Measurements from ENCODE around the gene CCR5AS.
"Not testable (repeated sequence)": the region's sequence is repeated elsewhere in the genome, so short reads cannot be mapped to it uniquely, and the experiment has no call there.

Gene CCR5AS

DNA sequence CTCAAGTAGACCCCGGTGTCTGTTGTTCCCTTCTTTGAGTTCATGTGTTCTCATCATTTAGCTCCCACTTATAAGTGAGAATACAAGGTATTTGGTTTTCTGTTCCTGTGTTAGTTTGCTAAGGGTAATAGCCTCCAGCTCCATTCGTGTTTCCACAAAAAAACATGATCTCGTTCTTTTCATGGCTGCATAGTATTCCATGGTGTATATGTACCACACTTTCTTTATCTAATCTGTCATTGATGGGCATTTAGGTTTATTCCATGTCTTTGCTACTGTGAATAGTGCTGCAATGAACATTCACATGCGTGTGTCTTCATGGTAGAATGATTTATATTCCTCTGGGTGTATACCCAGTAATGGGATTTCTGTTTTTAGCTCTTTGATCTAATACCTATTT, 4.0 kb downstream of the CCR5AS start:
- DNase-seq (ENCODE audit: low spot score) = not testable (repeated sequence)

DNA sequence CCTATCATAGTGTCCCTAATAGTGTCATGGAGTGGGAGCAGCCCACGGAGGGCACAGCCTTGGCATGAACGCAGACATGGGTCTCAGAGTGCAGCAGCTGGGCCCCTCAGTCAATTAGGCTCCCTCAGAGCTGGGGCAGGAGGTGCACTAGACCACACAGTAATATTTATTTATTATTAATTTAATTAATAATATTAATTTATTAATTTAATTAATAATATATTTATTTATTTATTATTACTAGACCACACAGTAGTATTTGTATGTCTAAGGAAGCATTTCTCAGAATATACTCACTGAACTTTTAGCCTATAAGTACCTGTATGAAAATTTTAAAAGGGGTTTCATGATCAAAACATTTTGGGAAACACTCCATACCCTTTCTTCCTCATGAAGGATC, 5.3 kb downstream of the CCR5AS start:
- no peak for DNase-seq (ENCODE audit: low spot score)

DNA sequence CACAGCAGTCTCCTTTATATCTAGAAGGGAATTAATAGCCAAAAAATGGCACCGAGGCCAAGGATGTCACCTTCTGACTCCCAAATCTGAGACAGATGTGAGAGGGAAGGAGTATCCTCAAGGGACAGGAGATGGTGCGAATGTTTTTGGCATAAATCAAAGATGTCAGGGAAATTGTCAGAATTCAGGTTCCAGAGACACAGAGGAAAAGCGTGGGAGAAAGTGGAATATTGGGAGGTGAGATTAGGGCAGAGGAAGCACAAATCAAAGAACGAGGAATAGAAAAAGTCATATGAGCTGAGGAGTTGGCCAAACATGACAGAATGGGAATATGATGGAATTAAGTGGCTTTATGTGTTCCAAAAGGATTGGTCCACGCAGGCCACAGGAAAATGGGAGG, 6.0 kb downstream of the CCR5AS start:
- no peak for DNase-seq (ENCODE audit: low spot score)

DNA sequence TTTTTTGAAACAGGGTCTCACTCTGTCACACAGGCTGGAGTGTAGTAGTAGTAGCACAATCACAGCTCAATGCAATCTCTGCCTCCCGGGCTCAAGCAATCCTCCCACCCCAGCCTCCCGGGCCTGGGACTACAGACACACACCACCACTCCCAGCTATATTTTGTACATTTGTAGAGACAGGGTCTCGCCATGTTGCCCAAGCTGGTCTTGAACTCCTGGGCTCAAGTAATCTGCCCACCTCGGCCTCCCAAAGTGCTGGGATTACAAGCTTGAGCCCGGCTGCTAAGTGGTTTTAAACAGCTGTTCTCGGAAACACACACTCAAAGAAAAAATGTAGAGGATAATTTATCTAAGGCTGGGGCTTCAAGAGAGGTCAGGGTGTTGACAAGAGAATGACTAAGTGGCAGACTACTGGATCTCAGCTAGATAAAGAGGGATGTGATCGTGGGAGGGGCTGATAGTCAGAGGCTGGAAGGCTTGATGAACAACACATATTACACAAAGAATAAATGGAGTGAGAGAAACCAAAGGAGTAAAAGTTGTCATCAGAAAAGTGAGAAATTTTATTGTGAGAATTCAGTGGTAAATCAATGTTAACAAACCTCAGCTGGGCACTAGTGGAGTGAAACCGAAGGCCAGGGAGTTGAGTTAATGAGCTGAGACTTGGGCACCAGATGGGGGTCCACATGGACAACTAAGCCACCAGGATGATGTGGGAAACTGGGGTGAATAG, 6.7 kb downstream of the CCR5AS start:
- no peak for DNase-seq (ENCODE audit: low spot score)

DNA sequence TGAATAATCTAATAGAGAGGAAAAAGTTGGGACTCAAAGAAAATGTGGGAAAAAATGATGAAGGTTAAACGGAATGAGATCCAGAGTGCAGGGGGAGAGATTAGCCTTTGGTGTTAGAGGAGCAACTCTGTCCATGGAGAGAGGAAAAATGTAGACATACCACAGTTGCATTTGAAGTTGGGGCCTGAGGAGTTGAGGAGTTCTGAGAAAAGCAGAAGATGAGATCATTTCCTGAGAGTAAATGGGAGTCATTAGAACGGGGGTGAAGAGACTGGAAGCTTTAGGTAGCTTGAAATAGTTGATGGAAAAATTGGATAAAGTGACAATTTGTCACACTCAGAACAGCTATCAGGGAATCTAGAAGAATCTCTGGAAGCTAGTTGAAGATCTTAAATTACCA, 7.3 kb downstream of the CCR5AS start:
- DNase-seq (ENCODE audit: low spot score) = no peak

DNA sequence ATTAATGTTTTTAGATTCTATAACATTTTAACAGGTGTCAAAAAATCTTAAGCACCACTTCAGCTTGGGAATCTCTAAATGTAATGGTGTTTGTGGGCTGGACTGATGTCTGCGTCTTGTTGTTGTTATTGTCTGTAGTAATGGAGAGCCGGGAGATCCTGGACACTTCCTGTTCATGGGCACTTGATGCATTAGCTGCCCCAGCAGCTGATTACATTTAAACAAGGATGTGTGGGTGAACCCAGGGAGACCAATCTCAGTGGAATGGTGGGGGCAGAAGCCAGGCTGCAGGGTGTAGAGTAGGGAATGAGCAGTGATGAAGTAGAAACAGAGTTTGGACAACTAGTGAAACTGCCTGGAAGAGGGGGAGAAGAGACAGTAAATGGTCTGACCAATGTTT, 7.8 kb downstream of the CCR5AS start:
- DNase-seq (ENCODE audit: low spot score) = no peak

DNA sequence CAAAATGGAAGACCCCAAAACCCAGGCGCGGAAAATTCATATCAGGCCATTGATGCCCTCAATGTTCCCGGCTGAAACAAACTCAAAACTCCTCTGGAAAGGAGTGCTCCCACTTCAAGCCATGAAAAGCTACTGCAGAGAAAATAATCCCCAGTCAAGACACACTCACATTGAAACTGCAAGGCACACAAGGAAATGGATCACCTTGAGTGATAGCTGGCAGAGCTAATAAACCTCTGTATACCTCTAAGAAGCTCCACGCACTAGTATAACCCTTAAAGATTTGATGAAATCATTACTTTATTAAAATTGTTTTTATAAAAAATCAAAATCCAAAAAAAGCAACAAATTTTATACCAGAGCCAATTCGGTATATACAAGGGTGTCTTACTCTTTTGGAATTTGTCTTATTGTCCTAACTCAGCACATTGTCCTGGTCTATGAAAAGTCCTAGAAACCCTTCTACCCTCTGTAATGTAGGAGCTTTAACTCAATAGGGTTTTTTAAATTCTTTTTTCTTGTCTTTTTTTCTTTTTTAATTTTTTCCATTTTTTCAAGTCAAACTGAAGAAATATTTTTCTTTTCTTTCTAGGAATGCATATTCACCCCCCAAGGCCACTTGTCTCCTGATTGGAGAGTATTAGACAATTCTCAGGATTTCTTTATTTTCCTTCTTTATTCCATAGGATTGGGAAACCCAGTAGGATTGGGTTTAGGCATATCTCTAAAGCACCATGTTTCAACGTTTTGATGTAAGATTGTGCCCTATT, 8.5 kb downstream of the CCR5AS start:
- no peak for DNase-seq (ENCODE audit: low spot score)

DNA sequence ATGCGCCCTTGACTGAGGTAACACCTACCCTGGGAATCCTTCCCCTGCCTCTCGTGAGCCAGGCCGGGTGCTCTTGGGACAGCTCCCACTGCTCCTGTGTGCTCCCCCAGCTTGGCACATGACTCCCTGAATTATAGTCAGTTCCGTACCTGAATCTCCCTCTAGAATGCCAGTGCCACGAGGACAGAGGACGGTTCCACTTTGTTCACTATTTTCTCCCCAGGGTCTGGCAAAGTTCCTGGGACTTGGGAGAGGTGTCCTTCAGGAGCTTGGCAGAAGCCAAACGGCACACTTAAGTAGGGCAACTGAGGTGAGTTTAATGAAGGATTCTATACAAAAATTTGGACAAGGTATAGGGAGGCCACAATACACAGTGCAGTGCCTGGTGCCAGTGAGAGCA, 9.8 kb downstream of the CCR5AS start:
- no peak for DNase-seq (ENCODE audit: low spot score)

DNA sequence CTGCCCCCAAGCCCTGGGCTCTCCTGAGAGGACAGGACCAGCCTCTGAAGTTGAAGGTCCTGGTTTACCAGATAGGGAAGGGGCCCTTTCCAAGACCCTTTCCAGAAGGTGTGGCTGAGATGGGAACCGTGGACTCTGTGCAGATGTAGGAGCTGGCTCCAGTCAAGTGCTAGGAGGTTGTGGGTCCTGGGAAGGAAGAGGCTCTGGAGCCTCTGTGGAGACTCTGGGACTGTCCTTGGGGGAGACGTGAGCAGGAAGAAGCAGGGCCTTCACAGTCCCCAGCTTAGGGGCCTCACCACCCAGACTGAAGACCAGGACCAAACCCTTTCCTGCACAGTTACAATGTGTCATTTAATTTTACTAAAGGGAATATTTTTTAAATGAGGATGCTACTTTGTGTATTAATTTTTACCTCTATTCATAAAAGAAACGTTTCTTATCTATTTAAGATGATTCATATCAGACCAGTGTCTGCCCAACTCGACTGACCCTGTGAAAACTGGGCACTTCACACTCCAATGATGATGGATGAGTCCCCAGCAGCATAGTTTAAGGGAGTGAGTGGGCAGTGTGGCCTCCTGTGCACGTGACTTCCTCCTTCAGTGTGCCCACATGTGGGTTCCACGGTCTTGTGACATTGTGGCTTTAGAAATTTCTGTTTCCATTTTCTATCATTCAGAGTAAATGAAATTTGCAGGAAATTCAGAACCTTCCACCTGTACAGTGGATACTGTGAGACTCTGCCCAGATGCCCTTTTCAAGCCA, 10.9 kb downstream of the CCR5AS start:
- no peak for DNase-seq (ENCODE audit: low spot score)

DNA sequence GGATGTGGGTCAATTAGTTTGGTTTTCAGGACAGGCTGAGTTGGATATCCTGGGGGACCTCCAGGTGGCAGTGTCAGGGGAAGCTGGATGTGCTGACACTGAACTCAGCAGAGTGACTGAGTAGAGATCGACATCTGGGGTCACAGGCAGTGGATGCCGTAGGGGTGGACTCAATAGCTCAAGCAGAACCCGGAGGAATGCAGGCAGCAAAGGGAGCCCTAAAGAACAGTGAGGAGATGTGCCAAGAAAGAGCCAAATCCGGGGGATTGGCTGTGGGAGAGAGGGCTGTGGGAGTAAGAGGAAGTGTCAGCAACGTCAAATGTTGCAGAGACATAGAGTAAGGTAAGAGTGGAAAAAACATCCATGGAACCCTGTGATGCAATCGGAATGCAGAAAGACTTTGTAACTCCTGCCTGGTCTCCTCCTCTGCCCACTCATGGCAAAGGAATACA, 11.6 kb downstream of the CCR5AS start:
- no peak for DNase-seq (ENCODE audit: low spot score)

DNA sequence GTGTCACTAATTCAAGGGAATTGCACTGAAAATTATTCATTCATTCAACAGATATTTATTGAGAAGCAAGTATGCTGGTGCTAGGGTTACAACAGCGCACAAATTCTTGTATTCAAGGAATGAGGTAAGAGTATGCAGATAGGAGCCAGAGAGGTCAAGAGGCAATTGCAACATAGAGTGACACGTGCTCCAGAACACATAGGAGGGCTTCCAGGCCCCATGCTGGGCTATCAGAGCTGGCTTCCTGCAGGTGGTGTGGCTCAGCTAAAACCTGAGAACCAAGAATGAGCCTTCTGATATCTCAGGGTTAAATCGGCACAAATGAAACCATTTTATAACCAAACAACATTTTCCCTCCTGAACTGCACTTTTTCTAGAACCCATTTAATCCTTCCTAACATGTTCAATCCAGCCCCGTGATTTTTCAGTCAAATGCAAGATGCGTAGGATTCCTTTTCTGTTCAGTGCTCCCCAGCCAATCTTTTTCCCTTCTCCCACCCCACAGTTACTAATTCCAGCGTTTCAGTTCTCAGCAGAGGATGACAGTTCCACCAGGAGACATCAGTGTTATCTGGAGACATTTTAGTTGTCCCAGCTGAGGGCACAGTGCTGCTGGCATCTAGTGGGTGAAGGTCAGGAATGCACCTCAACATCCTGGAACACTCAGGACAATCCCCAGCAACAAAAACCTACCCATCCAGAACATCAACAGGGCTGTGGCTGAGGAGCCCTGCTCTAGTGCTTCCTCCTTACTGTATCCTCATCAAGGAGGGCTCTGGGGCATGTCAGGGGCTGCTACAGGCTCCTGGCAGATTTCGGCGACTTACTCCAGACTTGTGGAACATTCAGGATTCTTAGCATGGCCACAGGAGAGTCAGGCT, 13.1 kb downstream of the CCR5AS start:
- no peak for DNase-seq (ENCODE audit: low spot score)

DNA sequence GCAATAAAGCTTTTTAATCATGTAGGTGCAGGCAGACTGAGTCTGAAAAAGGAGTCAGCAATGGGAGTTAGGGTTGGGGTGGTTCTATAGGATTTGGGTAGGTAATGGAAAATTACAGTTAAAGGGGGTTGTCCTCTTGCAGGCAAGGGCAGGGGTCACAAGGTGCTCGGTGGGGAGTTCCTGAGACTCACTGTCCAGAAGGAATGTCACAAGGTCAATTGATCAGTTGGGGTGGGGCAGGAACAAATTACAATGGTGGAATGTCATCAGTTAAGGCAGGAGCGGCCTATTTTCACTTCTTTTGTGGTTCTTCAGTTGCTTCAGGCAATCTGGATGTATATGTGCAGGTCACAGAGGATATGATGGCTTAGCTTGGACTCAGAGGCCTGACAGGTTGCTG, 13.9 kb downstream of the CCR5AS start:
- no peak for DNase-seq (ENCODE audit: low spot score)

DNA sequence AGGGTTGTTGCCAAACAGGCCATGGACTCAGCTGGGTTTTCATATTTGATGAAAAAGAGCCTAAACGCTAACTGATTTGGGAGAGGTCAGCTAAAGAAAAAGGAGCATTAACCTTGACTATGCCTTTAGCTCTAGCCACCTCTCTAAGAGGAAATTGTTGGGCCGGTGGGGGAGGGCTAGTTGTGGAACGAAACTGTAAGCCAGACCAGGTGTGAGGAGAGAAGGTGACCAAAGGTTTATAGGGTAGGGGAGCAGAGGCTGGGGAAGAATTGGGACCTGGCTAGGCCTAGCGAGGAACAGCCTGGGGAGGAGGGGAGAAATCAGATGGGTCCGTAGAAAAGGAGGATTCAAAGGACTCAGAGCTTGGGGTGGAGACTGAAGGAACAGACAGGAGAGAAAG, 15.3 kb downstream of the CCR5AS start:
- not testable (repeated sequence) for DNase-seq (ENCODE audit: low spot score)

DNA sequence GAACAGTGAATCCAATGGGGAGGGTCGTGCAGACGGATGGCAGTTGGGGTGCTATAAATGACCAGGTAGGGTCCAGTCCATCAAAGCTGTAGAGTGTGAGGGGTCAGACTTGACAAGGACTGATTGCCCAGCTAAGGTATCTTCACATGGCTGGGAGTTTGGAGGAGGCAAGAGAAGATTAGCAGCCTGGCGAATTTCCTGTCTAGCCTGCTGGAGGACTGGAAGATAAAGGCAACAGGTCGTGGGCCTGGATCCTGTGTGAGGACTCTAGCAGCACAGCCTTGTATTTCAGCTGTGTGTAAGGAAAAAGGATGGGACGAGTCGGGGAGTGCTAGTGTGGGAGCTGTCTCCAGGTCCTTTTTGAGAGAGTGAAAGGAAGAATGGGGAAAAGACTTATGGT, 17.6 kb downstream of the CCR5AS start:
- no peak for DNase-seq (ENCODE audit: low spot score)

DNA sequence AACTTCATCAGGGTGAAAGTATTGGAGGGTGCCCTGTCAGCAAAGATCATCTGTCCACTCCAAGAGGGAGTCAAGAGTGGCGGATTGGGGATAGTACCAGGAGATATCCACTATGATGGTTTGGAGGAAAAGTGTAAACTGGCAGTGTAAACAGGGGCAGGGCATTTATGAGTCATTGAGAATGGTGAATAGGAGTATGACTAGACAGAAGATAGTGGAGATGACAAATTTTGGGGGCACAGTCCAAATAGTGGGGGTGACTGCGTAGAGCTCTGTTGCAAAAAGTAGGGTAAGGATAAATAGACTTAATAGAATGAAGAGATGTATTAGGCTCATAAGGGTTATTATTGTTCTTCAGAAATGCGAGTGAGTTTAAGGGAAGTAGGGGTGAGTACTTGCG, 18.0 kb downstream of the CCR5AS start:
- DNase-seq (ENCODE audit: low spot score) = not testable (repeated sequence)

DNA sequence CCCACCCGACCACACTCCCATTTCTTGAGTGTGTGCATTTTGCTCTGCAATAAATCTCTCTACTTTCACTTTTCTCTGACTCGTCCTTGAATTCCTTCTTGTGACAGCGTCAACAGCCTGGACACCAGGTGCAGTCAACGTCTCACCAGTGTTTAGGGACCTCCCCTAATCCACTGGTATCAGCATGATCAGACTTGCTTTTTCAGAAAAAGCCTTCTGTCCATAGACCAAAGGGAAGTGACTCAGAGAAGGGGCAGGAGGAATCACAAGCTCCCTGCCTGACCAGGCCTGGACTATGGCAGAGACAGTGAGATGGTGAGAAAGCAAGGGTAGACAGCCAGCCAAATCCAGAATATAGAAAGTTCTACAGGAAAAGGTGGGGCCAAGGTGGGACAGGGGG, 20.7 kb downstream of the CCR5AS start:
- DNase-seq (ENCODE audit: low spot score) = no peak

DNA sequence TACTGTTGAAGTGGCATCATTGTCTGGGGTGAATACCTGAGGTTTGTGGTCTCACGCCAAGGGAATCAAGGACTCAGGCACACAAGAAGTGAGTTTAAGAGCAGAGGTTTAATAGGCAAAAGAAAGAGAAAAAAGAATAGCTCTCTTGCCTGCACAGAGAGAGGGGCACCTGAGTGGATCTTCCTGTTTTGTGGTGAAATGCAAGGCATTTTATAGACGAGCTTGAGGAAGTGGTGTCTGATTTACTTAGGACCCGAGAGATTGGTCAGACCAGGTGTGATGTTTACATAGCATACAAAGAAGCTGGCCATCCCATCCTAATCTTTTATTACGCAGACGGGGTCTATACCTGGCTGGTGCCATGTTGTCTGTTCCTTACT, 22.9 kb downstream of the CCR5AS start:
- DNase-seq (ENCODE audit: low spot score) = no peak

DNA sequence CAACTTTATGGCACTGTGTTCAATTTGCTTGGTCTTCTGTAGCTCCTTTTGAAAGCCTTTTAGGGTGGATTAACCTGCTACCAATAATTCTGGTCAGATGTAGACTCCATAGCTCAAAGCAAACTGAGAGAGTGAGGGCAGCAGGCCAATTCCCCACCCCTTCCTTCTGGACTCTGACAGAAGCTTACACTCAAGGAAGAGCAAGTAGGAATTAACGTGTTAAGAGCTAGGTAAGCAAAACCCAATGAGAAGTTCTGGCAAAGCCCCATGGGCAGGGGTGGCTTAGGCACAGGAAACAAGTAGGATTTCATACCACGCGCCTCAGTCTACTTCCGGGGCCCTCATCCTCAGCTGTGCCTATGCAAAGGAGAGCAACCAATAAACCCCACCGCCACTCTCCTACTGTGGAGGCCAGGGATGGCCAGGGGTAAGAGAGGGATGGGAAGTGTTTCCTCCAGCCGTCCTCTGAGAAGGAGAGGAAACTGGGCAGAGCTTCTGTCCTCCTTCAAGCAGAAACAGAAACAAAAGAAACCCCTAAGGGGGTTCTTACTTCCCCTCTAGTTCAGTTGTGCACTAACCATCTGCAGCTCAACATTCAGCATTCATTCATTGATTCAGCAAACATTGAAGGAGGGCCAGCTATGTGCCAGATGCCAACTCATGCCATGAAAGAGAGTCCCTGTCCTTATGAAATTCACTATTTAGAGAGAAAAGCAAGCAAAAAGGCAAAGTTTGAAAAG, 23.5 kb downstream of the CCR5AS start:
- DNase-seq (ENCODE audit: low spot score) = no peak

DNA sequence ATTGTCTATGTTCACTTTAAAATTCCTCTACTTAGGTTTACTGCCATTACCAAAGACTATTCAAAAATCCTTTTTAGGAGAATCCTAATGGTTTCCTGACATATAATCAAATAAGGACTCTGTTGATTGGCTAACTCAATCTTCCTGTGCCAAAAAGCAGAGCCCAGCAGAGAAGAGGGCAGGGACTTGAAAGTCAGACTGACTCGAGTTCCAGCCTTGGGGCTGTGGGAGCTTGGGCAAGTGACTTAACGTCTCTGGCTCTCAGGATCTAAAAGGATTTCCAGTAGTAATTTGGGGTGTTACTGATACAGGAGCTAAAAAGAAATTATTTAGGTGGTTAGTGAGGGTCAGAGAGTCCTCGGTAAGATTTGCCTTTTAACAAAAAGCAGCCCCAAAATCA, 25.2 kb downstream of the CCR5AS start:
- no peak for DNase-seq (ENCODE audit: low spot score)

DNA sequence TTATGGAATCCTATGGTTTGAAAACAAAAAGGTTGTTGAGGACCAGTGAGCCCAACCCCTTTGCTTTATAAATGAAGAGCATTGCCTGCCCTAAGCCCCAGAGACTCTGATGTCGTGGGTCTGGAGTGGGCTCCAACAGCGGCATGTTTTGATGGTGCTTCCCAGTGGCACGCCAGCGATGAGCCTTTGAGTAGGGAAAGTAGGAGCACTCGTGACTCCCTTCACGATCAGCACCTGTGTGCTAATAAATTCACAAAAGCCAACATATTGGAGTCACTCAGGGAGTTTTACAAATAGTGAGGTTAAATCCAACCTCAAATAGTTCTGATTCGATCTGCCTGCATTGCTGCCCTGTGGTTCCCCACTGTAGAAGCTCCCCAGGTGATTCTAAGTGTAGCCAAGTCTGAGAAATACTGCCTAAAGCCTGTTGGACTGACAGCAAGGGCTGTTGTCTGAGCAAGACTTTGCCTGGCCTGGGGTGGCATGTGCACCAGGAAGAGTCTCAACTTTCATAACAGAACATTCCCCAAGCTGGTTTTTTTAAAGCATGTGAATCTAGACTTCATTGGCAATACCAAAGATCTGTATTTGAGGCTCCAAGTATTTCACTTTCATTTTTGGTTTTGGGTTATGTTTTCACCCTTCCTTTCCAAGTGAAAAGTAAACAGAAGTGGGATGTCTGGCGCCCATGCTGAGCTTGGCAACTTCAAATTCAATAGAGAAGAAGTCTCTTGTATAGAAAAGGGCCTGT, 26.2 kb downstream of the CCR5AS start:
- DNase-seq (ENCODE audit: low spot score) = no peak

Measured in globus pallidus (tissue), 1 donor.